ENCODE results near the gene LUC7L. TPM values are rescaled to one million over a fixed set of nuclear protein-coding genes. Genes with fewer than 3 reads are reported as not detected.
"Not testable (repeated sequence)": the region's sequence is repeated elsewhere in the genome, so short reads cannot be mapped to it uniquely, and the experiment has no call there.

The LUC7L gene
- total RNA-seq, 1 donor from 2014 or later = 72.1 TPM

DNA sequence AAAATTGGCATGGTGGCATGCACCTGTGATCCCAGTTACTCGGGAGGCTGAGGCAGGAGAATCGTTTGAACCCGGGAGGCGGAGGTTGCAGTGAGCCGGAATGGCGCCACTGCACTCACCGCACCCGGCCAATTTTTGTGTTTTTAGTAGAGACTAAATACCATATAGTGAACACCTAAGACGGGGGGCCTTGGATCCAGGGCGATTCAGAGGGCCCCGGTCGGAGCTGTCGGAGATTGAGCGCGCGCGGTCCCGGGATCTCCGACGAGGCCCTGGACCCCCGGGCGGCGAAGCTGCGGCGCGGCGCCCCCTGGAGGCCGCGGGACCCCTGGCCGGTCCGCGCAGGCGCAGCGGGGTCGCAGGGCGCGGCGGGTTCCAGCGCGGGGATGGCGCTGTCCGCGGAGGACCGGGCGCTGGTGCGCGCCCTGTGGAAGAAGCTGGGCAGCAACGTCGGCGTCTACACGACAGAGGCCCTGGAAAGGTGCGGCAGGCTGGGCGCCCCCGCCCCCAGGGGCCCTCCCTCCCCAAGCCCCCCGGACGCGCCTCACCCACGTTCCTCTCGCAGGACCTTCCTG, 49.1 kb downstream of the LUC7L start, which contains the start of gene HBQ1:
Gene HBQ1 (plus strand): TSS at position 359 of the 575 bp plus-strand sequence. CDS start 28 bp downstream, at position 387.
- DNase-seq (ENCODE audit: low spot score) = no peak

- DNase-seq (ENCODE audit: low spot score) = no peak
Observed at GRCh38 chr16:179211-180092, 49.8 kb downstream of the LUC7L start.

- no peak for DNase-seq (ENCODE audit: low spot score)
Observed at GRCh38 chr16:178668-179015, 50.6 kb downstream of the LUC7L start.

DNA sequence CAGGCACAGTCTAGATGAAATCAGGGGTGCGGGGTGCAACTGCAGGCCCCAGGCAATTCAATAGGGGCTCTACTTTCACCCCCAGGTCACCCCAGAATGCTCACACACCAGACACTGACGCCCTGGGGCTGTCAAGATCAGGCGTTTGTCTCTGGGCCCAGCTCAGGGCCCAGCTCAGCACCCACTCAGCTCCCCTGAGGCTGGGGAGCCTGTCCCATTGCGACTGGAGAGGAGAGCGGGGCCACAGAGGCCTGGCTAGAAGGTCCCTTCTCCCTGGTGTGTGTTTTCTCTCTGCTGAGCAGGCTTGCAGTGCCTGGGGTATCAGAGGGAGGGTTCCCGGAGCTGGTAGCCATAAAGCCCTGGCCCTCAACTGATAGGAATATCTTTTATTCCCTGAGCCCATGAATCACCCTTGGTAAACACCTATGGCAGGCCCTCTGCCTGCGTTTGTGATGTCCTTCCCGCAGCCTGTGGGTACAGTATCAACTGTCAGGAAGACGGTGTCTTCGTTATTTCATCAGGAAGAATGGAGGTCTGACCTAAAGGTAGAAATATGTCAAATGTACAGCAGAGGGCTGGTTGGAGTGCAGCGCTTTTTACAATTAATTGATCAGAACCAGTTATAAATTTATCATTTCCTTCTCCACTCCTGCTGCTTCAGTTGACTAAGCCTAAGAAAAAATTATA, 51.1 kb downstream of the LUC7L start:
- DNase-seq (ENCODE audit: low spot score) = no peak

DNA sequence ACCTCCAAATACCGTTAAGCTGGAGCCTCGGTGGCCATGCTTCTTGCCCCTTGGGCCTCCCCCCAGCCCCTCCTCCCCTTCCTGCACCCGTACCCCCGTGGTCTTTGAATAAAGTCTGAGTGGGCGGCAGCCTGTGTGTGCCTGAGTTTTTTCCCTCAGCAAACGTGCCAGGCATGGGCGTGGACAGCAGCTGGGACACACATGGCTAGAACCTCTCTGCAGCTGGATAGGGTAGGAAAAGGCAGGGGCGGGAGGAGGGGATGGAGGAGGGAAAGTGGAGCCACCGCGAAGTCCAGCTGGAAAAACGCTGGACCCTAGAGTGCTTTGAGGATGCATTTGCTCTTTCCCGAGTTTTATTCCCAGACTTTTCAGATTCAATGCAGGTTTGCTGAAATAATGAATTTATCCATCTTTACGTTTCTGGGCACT, 51.8 kb downstream of the LUC7L start:
- no peak for DNase-seq (ENCODE audit: low spot score)

GRCh38 chr16:176477-177382, 52.5 kb downstream of the LUC7L start, which contains the start of gene HBA1:
Gene HBA1 (plus strand): TSS chr16:176680. CDS start chr16:176717, 37 bp downstream.
- DNase-seq (ENCODE audit: low spot score) = not testable (repeated sequence)

GRCh38 chr16:176006-176405, 53.2 kb downstream of the LUC7L start:
- not testable (repeated sequence) for DNase-seq (ENCODE audit: low spot score)

GRCh38 chr16:175011-175949, 54.0 kb downstream of the LUC7L start:
- DNase-seq (ENCODE audit: low spot score) = no peak

- not testable (repeated sequence) for DNase-seq (ENCODE audit: low spot score)
Observed at GRCh38 chr16:173928-174769, 55.1 kb downstream of the LUC7L start.

- not testable (repeated sequence) for DNase-seq (ENCODE audit: low spot score)
Observed at GRCh38 chr16:173211-173854, 55.9 kb downstream of the LUC7L start.

- DNase-seq (ENCODE audit: low spot score) = not testable (repeated sequence)
Observed at GRCh38 chr16:172374-172941, 56.8 kb downstream of the LUC7L start, which contains the start of gene HBA2. Gene HBA2 (plus strand): TSS chr16:172876. CDS start chr16:172913, 37 bp downstream.

DNA sequence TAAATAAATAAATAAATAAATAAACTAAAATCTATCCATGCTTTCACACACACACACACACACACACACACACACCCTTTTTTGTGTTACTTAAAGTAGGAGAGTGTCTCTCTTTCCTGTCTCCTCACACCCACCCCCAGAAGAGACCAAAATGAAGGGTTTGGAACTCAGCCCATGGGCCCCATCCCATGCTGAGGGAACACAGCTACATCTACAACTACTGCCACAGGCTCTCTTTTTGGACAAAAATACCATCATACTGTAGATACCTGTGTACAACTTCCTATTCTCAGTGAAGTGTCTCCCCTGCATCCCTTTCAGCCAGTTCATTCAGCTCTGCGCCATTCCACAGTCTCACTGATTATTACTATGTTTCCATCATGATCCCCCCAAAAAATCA, 58.5 kb downstream of the LUC7L start:
- DNase-seq (ENCODE audit: low spot score) = no peak

DNA sequence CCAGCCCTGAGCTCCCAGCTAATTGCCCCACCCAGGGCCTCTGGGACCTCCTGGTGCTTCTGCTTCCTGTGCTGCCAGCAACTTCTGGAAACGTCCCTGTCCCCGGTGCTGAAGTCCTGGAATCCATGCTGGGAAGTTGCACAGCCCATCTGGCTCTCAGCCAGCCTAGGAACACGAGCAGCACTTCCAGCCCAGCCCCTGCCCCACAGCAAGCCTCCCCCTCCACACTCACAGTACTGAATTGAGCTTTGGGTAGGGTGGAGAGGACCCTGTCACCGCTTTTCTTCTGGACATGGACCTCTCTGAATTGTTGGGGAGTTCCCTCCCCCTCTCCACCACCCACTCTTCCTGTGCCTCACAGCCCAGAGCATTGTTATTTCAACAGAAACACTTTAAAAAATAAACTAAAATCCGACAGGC, 59.2 kb downstream of the LUC7L start:
- peak; percentile 15 for DNase-seq (ENCODE audit: low spot score)

- DNase-seq (ENCODE audit: low spot score) = no peak
Observed at GRCh38 chr16:169014-169413, 60.2 kb downstream of the LUC7L start.

GRCh38 chr16:168424-168823, 60.8 kb downstream of the LUC7L start:
- no peak for DNase-seq (ENCODE audit: low spot score)

DNA sequence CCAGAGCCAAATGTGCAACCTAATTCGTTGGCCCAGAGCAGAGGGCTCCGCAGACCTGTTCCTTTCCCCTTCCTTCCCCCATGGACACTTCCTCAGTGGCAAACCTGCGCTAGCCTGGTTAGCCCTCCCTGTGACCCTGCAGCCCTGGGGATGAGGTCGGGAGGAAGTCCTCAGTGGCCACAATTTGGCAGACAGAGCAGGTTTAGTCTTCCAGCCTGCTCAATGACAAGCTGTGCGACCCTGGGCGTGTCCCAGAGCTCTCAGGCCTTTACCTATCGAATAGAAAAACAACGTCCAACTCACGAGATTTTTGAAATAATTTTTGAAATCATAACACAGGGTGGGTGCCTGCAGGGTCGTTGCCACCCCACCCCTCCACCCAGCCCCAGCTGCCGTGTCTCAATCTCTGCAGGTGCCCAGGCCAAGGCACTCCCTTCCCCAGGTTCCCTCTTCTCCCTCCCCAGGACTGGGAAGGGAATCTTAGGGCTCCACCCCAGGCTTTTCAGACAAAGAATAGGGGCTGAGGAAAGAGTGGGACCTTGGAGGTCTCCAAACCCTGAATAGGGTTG, 62.0 kb downstream of the LUC7L start:
- no peak for DNase-seq (ENCODE audit: low spot score)

GRCh38 chr16:166375-167121, 62.7 kb downstream of the LUC7L start:
- no peak for DNase-seq (ENCODE audit: low spot score)
